Astrocyte of the spinal cord (primary cell): ENCODE results near the gene RPS6KA2.

Source experiments
- DNase-seq: peaks from one replicate; pipeline ENCODE4 v3.0.0; 2011; ENCODE audit warnings: low read depth, low spot score
- H3K4me3 ChIP-seq: 2 replicates; pipeline ENCODE4 v1.5.1; 2011; ENCODE audit warnings: low read depth, mild to moderate bottlenecking, low read length, moderate library complexity
- CTCF ChIP-seq: IDR thresholded peaks from 2 replicates; pipeline ENCODE4 v1.5.1; 2012; ENCODE audit warnings: low read depth, mild to moderate bottlenecking, low read length, inconsistent platforms
- in situ Hi-C: cut with HindIII; loops from 2 replicates; pipeline ENCODE4 v1.10.0; 2017; ENCODE audit warnings: low sequenced_read_pairs

RPS6KA2 gene

DNA sequence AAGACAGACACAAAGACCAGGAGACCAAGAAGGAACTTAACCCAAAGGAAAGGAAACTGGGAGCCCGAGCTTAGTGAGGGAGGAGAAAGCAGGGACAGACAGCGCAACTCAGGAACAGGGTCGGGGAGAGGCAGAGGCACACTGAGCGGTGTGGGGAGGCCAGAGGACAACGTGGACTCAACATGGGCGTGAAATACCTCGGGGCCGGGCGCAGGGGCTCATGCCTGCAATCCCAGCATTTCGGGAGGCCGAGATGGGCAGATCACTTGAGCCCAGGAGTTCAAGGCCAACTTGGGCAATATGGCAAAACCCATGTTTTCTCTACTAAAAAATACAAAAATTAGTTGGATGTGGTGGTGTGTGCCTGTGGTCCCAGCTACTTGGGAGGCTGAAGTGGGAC is 5.7 kb upstream of the RPS6KA2 start:
- in situ Hi-C loops, result no loop called here
- no peak for TF ChIP-seq CTCF

DNA sequence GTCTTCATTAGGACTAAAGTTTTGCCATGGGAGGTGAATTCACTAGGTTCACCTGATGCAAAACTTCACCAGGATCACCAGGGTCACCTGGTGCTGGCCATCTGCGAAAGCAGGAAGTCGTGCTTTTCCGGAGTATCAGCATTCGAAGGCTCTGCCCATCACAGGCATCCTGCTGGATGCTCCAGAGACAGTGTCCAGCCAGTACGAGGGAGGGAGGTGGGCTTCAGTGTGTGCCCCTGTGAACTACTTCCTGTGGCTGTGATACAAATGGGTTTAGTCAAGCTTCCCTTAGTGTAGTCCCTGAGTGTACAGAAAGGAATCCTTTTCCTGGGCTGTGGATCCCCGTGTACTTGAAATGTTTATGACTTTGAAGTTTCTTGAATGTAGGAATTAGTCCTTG is 3.4 kb upstream of the RPS6KA2 start:
- in situ Hi-C loops, result no loop called here
- TF ChIP-seq CTCF, result no peak
- DNase-seq, result no peak
- no peak overlapping the region for H3K4me3 ChIP-seq

More for the DNA sequence above, 5.7 kb upstream of the RPS6KA2 start:
- no peak overlapping the region for H3K4me3 ChIP-seq
- DNase-seq, result no peak

- in situ Hi-C loops, result no loop called here
- TF ChIP-seq CTCF, result no peak
- H3K4me3 ChIP-seq, result no peak overlapping the region
- peak; percentile 40 for DNase-seq
Measured at GRCh38 chr6:166629628-166630027, 2.6 kb upstream of the RPS6KA2 start.

DNA sequence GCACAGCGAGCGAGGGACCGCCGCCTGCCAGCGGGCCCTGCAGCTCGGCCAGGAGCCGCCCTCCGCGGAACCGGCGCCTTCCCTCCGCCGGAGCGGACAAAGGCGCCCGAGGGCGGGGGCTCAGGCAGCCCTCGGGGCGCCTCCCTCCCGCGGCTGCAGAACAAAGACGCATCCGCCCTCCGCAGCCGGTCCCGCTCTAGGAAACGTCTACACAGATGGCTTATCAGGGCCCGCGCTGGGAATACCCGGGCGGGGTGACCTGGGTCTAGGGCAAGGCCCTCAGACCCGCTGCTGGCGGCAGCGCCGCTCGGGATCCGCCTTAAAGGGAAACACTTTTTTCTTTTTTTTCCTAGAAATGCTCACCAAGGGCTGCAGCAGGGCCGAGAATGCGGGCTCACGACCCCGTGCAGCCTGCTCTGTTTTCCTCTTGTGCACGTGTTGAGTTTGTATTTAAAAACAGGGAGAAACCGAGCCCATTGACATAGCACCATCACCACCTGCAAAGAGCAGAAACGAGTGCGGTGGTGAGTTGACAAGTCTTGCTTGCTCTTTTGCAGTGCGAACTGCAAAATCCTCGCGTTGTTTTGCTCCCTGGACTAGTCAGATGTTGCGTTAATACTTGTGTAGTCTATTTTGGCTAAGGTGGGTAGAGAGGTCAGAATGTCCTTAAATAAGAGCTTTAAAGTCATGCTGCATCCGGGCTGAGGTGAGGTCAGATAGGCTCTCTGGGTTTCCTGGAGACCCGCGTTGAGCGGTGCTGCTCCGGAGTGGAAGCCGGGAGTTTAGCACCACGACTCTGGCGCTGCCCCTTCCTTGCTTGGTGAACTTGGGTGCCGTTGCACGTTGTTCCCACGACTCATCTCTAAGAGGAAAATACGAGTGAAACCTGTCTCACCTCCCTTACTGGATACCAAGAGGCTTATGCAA is 1.1 kb upstream of the RPS6KA2 start:
- H3K4me3 ChIP-seq, result peak overlapping the region; percentile 53
- peak; percentile 60 for DNase-seq
- no peak for TF ChIP-seq CTCF
- in situ Hi-C loops, result no loop called here

DNA sequence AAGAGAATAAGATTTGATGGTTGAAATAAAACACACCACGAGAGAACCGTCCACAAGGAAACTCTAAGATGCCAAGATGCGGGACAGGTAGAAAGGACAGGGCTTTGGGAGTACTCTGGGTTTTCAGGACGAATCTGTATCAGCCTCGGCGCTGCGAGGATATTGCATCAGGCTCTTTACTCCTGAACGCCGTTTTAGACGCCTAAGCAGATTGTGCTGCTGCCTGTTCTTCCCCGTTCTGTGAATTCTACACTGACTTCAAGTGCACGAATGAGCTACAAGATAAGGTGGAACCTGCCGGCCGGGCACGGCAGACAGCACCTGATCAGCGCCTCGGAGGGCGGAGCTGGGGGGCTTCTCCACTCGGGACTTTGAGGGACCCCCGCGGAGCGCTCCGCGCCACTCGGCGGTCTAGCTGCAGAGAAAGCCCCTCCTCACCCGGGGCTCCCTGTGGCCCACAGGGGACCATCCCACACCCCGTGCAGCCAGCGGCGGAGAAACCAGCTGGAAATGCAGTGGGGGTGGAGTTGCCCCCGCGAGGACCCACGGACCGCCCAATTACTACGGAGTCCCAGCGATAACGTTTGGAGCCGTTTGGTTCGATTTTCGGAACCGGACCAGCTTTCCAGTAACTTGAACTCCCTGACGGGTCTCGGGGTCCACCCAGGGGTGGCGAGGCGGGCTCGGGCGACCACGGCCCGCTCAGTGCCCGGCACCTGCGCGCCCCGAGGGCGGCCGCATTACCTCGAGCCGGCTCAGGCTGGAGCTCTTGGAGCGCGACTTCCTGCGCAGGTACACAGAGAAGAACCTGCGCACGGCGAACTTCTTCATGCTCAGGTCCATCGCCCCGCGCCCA is 646 bp downstream of the RPS6KA2 start:
- H3K4me3 ChIP-seq, result peak overlapping the region; percentile 91
- no peak for TF ChIP-seq CTCF
- peak; percentile 50 for DNase-seq
- in situ Hi-C loops, result no loop called here

GRCh38 chr6:166625356-166625755 is 1.7 kb downstream of the RPS6KA2 start:
- H3K4me3 ChIP-seq, result peak overlapping the region; percentile 91
- peak; percentile 78 for DNase-seq
- in situ Hi-C loops, result no loop called here
- TF ChIP-seq CTCF, result no peak
